Islet of Langerhans (tissue), 1 donor: Measurements from ENCODE around the gene GABRB3.
"Not testable (repeated sequence)": the region's sequence is repeated elsewhere in the genome, so short reads cannot be mapped to it uniquely, and the experiment has no call there.

Source experiments
- FAIRE-seq: peaks from one replicate; lab custom pipeline; 2011; peaks lifted over from hg19 to GRCh38; lab: Jason Lieb, UNC

GABRB3 gene

GRCh38 chr15:26736502-26737248 is 36.2 kb downstream of the GABRB3 start:
- no peak for FAIRE-seq

- FAIRE-seq: no peak
Observed at GRCh38 chr15:26731965-26732364, 40.9 kb downstream of the GABRB3 start.

- FAIRE-seq: no peak
Observed at GRCh38 chr15:26729581-26729980, 43.3 kb downstream of the GABRB3 start.

GRCh38 chr15:26729030-26729429 is 43.8 kb downstream of the GABRB3 start:
- no peak for FAIRE-seq

- FAIRE-seq: no peak
Observed at GRCh38 chr15:26724381-26725150, 48.3 kb downstream of the GABRB3 start.

- no peak for FAIRE-seq
Observed at GRCh38 chr15:26722621-26723160, 50.2 kb downstream of the GABRB3 start.

- FAIRE-seq: no peak
Observed at GRCh38 chr15:26721232-26721967, 51.5 kb downstream of the GABRB3 start.

GRCh38 chr15:26720546-26720945 is 52.3 kb downstream of the GABRB3 start:
- no peak for FAIRE-seq

- FAIRE-seq: not testable (repeated sequence)
Observed at GRCh38 chr15:26719866-26720265, 53.0 kb downstream of the GABRB3 start.

- FAIRE-seq: no peak
Observed at GRCh38 chr15:26716069-26716468, 56.8 kb downstream of the GABRB3 start.

- FAIRE-seq: no peak
Observed at GRCh38 chr15:26713498-26713897, 59.4 kb downstream of the GABRB3 start.

GRCh38 chr15:26712335-26712734 is 60.5 kb downstream of the GABRB3 start:
- no peak for FAIRE-seq

- FAIRE-seq: no peak
Observed at GRCh38 chr15:26711445-26711844, 61.4 kb downstream of the GABRB3 start.

GRCh38 chr15:26702381-26702780 is 70.5 kb downstream of the GABRB3 start:
- FAIRE-seq: no peak

- no peak for FAIRE-seq
Observed at GRCh38 chr15:26698555-26698954, 74.3 kb downstream of the GABRB3 start.

- no peak for FAIRE-seq
Observed at GRCh38 chr15:26697913-26698312, 75.0 kb downstream of the GABRB3 start.

- FAIRE-seq: no peak
Observed at GRCh38 chr15:26691249-26691648, 81.6 kb downstream of the GABRB3 start.

GRCh38 chr15:26690778-26691177 is 82.1 kb downstream of the GABRB3 start:
- no peak for FAIRE-seq

- FAIRE-seq: no peak
Observed at GRCh38 chr15:26689462-26689861, 83.4 kb downstream of the GABRB3 start.

GRCh38 chr15:26686547-26687187 is 86.2 kb downstream of the GABRB3 start:
- no peak for FAIRE-seq

GRCh38 chr15:26682598-26683164 is 90.2 kb downstream of the GABRB3 start:
- FAIRE-seq: no peak

- FAIRE-seq: no peak
Observed at GRCh38 chr15:26679927-26680326, 92.9 kb downstream of the GABRB3 start.
